DOHH2 (cell line): Measurements from ENCODE around the gene MMP8.

Experiments
- EZH2phosphoT487 ChIP-seq: fragments of 200-600 bp; sonication (generic); IDR thresholded peaks from 2 replicates; pipeline ENCODE4 v1.6.1; 2017; ENCODE audit warnings: borderline replicate concordance, mild to moderate bottlenecking, antibody characterized with exemption, low read length, moderate library complexity, mixed read lengths
- TF ChIP-seq, protein P1 (sequence below): fragments of 200-600 bp; sonication (generic); IDR thresholded peaks from one replicate; pipeline ENCODE4 v1.5.1; 2014; ENCODE audit warnings: antibody characterized with exemption, mild to moderate bottlenecking, low read depth, low read length; ENCODE audit not compliant: poor library complexity, severe bottlenecking

DNA sequence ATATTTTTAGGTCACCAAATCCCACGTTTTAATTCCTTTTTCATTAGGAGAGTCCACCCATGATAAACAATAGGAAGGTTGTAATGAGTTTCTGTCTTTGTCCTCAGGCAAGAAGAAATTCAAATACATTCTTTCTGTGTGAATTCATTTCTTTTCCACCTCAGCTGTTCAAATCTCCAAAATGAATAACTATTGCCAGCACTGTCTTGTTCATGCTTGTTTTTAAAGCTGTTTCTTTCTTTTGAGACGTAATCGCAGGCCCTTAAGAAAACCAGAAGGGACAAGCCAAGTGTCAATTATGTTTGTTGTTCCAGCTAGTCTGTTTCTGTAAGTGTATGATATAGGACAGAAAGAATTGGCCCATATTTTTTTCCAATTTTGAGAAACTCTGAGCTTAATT, 39.4 kb downstream of the MMP8 start:
- TF ChIP-seq, protein P1, sequence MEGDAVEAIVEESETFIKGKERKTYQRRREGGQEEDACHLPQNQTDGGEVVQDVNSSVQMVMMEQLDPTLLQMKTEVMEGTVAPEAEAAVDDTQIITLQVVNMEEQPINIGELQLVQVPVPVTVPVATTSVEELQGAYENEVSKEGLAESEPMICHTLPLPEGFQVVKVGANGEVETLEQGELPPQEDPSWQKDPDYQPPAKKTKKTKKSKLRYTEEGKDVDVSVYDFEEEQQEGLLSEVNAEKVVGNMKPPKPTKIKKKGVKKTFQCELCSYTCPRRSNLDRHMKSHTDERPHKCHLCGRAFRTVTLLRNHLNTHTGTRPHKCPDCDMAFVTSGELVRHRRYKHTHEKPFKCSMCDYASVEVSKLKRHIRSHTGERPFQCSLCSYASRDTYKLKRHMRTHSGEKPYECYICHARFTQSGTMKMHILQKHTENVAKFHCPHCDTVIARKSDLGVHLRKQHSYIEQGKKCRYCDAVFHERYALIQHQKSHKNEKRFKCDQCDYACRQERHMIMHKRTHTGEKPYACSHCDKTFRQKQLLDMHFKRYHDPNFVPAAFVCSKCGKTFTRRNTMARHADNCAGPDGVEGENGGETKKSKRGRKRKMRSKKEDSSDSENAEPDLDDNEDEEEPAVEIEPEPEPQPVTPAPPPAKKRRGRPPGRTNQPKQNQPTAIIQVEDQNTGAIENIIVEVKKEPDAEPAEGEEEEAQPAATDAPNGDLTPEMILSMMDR: no peak
- no peak for TF ChIP-seq EZH2phosphoT487
